GM18520 (cell line): Measurements from ENCODE around the gene ETNK1.

ENCODE experiments used
- ATAC-seq: cut with Tn5 transposase; IDR thresholded peaks from one replicate; pipeline ENCODE4 v1.9.1; 2021; ENCODE audit not compliant: unreplicated experiment

ETNK1 gene

DNA sequence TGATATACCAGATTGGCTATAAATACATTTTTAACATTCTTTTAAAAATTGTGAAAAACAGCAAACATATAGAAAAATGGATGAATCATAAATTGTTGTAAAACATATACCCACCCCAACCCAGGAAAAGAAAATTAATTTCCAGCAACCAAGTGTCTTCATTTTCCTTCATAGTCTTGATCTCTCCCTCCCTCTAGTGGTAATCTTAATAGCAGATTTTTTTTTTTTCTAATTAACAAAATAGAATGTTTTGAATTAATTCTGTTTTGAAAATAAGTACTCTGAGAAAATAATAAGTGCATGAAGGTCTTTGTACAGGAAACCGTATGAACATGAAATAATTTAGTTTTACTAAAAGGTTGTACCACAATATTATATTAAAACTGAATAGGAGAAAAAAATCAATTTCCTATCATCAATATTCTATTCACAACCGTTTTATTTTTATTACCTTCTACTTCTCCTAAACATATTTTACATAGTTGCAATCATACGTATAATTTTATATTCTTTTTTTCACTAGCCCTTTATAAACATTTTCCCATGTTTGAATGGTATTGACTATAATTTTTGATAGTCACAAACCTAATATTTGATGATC, 7.0 kb downstream of the ETNK1 start:
- ATAC-seq: no peak

DNA sequence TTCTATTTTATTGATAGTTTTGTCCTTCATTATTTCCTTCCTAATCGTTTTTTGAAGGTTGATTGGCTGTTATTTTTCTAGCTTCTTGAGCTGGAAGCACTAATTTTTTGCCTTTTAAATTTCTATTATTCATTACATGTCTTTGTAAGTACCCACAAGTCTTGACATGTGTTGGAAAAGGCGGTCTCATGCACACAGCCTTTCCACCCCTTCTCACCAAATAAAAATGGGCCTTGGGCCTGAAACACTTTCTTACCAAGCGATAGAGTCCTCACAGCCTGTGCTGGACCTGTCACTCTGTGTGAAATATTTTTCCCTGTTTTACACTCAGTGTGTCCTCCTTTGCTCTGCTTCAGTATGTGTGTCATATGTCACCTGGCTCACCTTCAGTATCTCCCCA, 9.9 kb downstream of the ETNK1 start:
- no peak for ATAC-seq

- ATAC-seq: no peak
Observed at GRCh38 chr12:22635812-22636211, 10.8 kb downstream of the ETNK1 start.

- no peak for ATAC-seq
Observed at GRCh38 chr12:22640851-22641250, 15.9 kb downstream of the ETNK1 start.

DNA sequence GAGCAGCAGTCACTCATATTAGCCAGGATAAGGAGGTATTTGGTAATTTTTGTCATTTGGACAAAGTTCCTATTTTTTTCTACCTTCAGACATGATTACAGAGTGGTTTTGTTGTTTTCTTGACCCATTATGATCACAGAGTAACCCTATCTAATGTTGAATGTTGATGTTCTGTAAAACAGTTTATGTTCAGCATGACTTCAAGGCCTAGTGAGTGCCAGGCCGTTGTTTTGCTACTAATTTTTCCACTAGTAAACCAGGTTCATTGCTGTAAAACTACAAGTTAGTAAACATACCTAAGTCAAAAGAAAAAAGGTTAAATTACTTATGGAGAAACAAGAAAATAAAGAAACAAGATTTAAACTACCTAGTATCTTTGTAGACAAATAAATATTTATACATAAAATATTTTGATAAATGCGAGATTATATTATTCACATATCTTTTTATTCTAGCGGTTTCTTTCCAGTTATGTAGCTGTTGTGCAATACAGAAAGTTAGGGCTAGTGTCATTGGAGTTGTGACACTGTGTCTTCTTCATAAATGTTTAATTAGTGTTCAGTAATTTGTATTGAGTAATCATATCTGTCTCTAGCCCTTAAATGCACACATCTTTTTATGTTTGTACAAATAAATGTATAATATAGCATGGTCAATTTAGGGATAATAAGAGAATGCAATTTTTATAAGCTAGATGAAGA, 16.5 kb downstream of the ETNK1 start:
- ATAC-seq: no peak

GRCh38 chr12:22648668-22649067, 23.7 kb downstream of the ETNK1 start:
- ATAC-seq: no peak

- no peak for ATAC-seq
Observed at GRCh38 chr12:22653075-22653474, 28.1 kb downstream of the ETNK1 start.

DNA sequence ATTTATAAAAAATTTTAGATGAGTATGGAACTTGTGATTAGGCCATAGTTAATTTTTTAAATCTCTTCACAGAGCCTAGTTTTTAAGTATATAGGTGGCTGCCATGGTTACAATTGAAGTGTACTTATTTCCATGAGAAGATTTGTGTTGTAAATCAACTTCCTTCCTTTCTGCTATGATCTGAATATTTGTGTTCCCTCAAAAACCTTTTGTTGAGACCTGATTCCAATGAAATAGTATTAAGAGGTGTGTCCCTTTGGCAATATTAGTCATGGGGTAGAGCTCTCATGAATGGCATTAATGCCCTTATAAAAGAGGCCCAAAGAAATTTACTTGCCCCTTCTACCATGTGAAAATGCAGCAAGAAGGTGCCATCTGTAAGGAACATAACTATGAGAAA, 28.8 kb downstream of the ETNK1 start:
- no peak for ATAC-seq

DNA sequence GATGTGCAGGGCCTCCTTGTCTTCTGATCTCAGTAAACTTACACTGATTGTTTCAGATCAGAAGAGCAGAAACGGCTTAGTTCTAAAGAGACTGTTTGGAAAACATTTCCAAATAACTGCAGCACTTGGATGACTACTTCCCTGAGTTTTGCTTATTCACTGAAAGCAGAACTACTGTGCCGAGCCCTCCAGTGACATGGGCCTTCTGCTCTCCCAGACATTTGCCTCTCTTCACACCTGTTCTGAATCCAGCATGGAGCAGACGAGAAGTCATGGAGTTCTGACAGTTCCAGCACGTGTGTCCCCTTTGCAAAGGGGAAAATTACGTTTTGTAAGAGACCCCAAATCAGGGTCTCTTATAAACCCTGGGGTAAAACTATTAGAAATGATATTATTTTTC, 31.4 kb downstream of the ETNK1 start:
- no peak for ATAC-seq

DNA sequence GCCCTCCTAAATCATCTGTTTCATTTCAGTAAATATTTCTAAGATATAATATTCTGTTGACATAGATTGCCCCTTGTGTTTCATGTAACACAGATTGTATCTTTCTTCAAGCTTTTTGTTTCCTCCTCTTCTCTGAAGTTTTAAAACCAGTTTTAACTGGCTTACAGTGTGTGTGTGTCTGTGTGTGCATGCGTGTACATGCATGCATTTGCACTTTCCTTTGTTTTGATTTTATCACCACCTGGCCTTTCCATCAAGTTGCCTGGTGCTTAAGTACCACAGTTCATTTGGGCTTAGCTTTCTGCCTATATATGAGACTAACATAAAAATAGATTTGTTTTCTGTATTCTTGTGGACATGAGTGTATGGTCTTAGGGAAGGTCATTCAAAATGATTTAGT, 31.9 kb downstream of the ETNK1 start:
- no peak for ATAC-seq

- peak; percentile 33 for ATAC-seq
Observed at GRCh38 chr12:22657538-22657937, 32.6 kb downstream of the ETNK1 start.

GRCh38 chr12:22658214-22658613, 33.2 kb downstream of the ETNK1 start:
- ATAC-seq: peak; percentile 52

DNA sequence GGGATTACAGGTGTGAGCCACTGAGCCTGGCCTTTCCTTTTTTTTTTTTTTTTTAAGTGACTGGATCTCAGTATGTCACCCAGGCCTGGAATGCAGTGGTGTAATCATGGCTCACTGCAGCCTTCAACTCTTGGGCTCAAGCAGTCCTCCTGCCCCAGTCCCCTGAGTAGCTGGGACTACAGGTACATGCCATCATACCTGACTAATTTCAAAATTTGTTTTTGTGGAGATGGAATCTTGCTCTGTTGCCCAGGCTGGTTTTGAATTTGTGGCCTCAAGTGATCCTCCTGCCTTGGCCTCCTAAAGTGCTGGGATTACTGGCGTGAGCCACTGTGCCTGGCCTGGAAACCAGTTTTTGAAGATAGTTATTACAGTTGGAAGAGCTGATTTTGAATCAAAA, 37.4 kb downstream of the ETNK1 start:
- no peak for ATAC-seq

- ATAC-seq: no peak
Observed at GRCh38 chr12:22665476-22665875, 40.5 kb downstream of the ETNK1 start.

- ATAC-seq: no peak
Observed at GRCh38 chr12:22667122-22667521, 42.2 kb downstream of the ETNK1 start.

- no peak for ATAC-seq
Observed at GRCh38 chr12:22668441-22668840, 43.5 kb downstream of the ETNK1 start.

GRCh38 chr12:22670762-22671161, 45.8 kb downstream of the ETNK1 start:
- ATAC-seq: no peak

- no peak for ATAC-seq
Observed at GRCh38 chr12:22672951-22673350, 48.0 kb downstream of the ETNK1 start.

DNA sequence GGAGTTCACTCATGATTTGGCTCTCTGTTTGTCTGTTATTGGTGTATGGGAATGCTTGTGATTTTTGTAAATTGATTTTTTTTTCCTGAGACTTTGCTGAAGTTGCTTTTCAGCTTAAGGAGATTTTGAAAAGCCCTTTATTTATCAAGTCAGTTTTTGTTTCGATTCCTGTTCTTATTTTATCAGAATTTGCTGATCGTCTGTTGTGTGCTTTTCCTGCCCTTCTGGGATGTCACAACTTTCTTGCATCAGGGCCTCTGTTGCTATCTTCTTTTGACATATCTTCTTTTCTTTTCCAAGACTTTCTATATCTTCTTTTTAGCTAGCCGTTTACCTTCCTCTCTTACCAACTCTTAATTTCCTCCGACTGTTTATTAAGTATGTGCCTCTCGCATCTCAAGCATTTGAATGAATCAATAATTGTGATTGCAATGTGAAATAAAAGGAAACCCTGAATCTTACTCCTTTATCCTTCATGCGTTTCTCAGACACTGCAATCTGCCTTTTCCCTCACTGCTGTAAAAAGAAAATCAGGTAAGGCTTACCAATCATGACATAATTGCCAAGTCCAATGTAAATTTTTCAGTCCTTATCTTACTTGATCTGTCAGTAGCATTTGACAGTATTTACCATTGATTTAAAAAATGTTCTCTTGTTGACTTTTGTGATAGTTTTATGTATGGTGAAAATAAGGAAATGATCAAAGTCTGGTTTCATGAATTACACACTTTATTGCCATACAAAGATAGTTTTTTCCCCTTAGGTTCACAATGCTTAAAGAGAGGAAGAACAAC, 53.0 kb downstream of the ETNK1 start:
- ATAC-seq: no peak

- no peak for ATAC-seq
Observed at GRCh38 chr12:22682663-22683062, 57.7 kb downstream of the ETNK1 start.

GRCh38 chr12:22683131-22683530, 58.2 kb downstream of the ETNK1 start:
- no peak for ATAC-seq
